A375 (cell line): ENCODE measurements around the gene OR4E1. TPM values are rescaled to one million over a fixed set of nuclear protein-coding genes. Genes with fewer than 3 reads are reported as not detected.

ENCODE experiments used
- small RNA-seq: library from RNA; depleted of rRNA; stranded (forward); fragments of <200 nt; gene quantifications from one replicate; pipeline ENCODE3, GENCODE V24; 2014
- total RNA-seq: library from RNA; depleted of rRNA; stranded (reverse); fragments of >200 nt; shearing (Covaris generic); gene quantifications from 2 replicates; pipeline ENCODE4 v1.2.3, GENCODE V29; 2014; rRNA removed

The OR4E1 gene
- not detected in 2 replicates for total RNA-seq

GRCh38 chr14:21673718-21674117 lies at the start of gene OR4E1:
Gene OR4E1 (minus strand): TSS chr14:21673818. CDS start chr14:21670935, 2,883 bp downstream.

GRCh38 chr14:21653331-21653885 lies 20.2 kb downstream of the OR4E1 start, which contains the start of gene OR4E2:
Gene OR4E2 (plus strand): TSS chr14:21653835. CDS start chr14:21665083, 11,248 bp downstream.

GRCh38 chr14:21634840-21635239 lies 38.8 kb downstream of the OR4E1 start, which contains the start of gene OR10G2:
Gene OR10G2 (minus strand): TSS chr14:21634940. CDS start chr14:21634842, 98 bp downstream.

Small RNA genes within 50 kb of the gene (small RNA-seq; reads per million reads assigned to genes)
- gene AC243972.3 = not detected

Other genes starting within 250 kb of the OR4E1 start
- gene CHD8, start 217.7 kb downstream of the OR4E1 start, total RNA-seq = 39.9 and 45.0 TPM in 2 replicates
- gene RAB2B, start 196.9 kb downstream of the OR4E1 start, total RNA-seq = 12.0 and 17.1 TPM in 2 replicates
- 18.4 and 44.4 TPM in 2 replicates for gene TOX4, start 196.6 kb downstream of the OR4E1 start, total RNA-seq
- gene METTL3, start 162.5 kb downstream of the OR4E1 start, total RNA-seq = 52.6 and 55.3 TPM in 2 replicates
- gene SALL2, start 147.5 kb downstream of the OR4E1 start, total RNA-seq = 1.6 and 3.2 TPM in 2 replicates
- gene OR10G3, start 93.7 kb downstream of the OR4E1 start, total RNA-seq = not detected in 2 replicates
- gene OR10G2, start 38.9 kb downstream of the OR4E1 start, total RNA-seq = not detected in 2 replicates
- gene OR4E2, start 20.0 kb downstream of the OR4E1 start, total RNA-seq = not detected in 2 replicates